HG02678 (cell line): ENCODE measurements around the gene ZFYVE9.
"Not testable (repeated sequence)": the region's sequence is repeated elsewhere in the genome, so short reads cannot be mapped to it uniquely, and the experiment has no call there.

Experiments
- ATAC-seq: cut with Tn5 transposase; IDR thresholded peaks from one replicate; pipeline ENCODE4 v1.9.1; 2021; ENCODE audit warnings: mild to moderate bottlenecking, moderate library complexity; ENCODE audit not compliant: unreplicated experiment

Gene ZFYVE9

GRCh38 chr1:52142220-52143183 lies 613 bp downstream of the ZFYVE9 start:
- ATAC-seq, result peak; percentile 46

GRCh38 chr1:52145137-52145536 lies 3.2 kb downstream of the ZFYVE9 start:
- no peak for ATAC-seq

- not testable (repeated sequence) for ATAC-seq
Measured at GRCh38 chr1:52150445-52150844, 8.6 kb downstream of the ZFYVE9 start.

GRCh38 chr1:52150946-52151345 lies 9.1 kb downstream of the ZFYVE9 start:
- no peak for ATAC-seq

GRCh38 chr1:52152572-52152971 lies 10.7 kb downstream of the ZFYVE9 start:
- no peak for ATAC-seq

- ATAC-seq, result no peak
Measured at GRCh38 chr1:52153010-52153409, 11.1 kb downstream of the ZFYVE9 start.

- ATAC-seq, result no peak
Measured at GRCh38 chr1:52153898-52154297, 12.0 kb downstream of the ZFYVE9 start.

GRCh38 chr1:52156460-52156859 lies 14.6 kb downstream of the ZFYVE9 start:
- ATAC-seq, result no peak

GRCh38 chr1:52157582-52157981 lies 15.7 kb downstream of the ZFYVE9 start:
- no peak for ATAC-seq

- ATAC-seq, result no peak
Measured at GRCh38 chr1:52158218-52158617, 16.3 kb downstream of the ZFYVE9 start.

GRCh38 chr1:52159033-52159789 lies 17.3 kb downstream of the ZFYVE9 start:
- ATAC-seq, result no peak

- no peak for ATAC-seq
Measured at GRCh38 chr1:52162947-52163346, 21.1 kb downstream of the ZFYVE9 start.

GRCh38 chr1:52164604-52165003 lies 22.7 kb downstream of the ZFYVE9 start:
- ATAC-seq, result no peak

- no peak for ATAC-seq
Measured at GRCh38 chr1:52166996-52167753, 25.3 kb downstream of the ZFYVE9 start.

- no peak for ATAC-seq
Measured at GRCh38 chr1:52168373-52169080, 26.6 kb downstream of the ZFYVE9 start.

GRCh38 chr1:52171149-52171548 lies 29.3 kb downstream of the ZFYVE9 start:
- not testable (repeated sequence) for ATAC-seq

GRCh38 chr1:52179073-52179472 lies 37.2 kb downstream of the ZFYVE9 start:
- no peak for ATAC-seq

GRCh38 chr1:52180176-52180575 lies 38.3 kb downstream of the ZFYVE9 start:
- no peak for ATAC-seq

GRCh38 chr1:52181759-52182158 lies 39.9 kb downstream of the ZFYVE9 start:
- not testable (repeated sequence) for ATAC-seq

- not testable (repeated sequence) for ATAC-seq
Measured at GRCh38 chr1:52182328-52182727, 40.4 kb downstream of the ZFYVE9 start.
